Suprapubic skin (tissue), 3 donors: ENCODE results near the gene LGALS4.

Experiments used
- CTCF ChIP-seq, 2 donors: fragments of 200-600 bp in 1 of 2; fragments of 450-650 bp in 1 of 2; sonication (generic) in 1 of 2; IDR thresholded peaks; one replicate each; pipeline ENCODE4 v1.5.1; 2016 to 2019; ENCODE audit warnings: antibody characterized with exemption in 2 of 2, mild to moderate bottlenecking in 1 of 2, moderate library complexity in 1 of 2
- POLR2A ChIP-seq, 2 donors: fragments of 450-650 bp; IDR thresholded peaks; one replicate each; pipeline ENCODE4 v1.6.1; 2017; ENCODE audit warnings: antibody characterized with exemption in 2 of 2, mild to moderate bottlenecking in 2 of 2, moderate library complexity in 2 of 2

- TF ChIP-seq CTCF (IDR thresholded peaks at IDR 0.05) (no peak), POLR2A (IDR thresholded peaks at IDR 0.05) (no peak)
Observed at GRCh38 chr19:38839816-38840582, 27.3 kb upstream of the LGALS4 start.
